ENCODE results near the gene FCRLB. TPM values are rescaled to one million over a fixed set of nuclear protein-coding genes. Genes with fewer than 3 reads are reported as not detected.

FCRLB gene
- total and polyA plus RNA-seq, 2 experiments from 2014 or later: 0.37 to 0.56 TPM

GRCh38 chr1:161709373-161709772 is 12.0 kb upstream of the FCRLB start:
- no peak overlapping the region for H3K4me3 Mint-ChIP-seq
- H3K4me3 ChIP-seq: no peak overlapping the region
- peaks cover 3% of the 10 kb centered on the region for H3K27me3 Mint-ChIP-seq (ENCODE audit: insufficient read depth, low read depth, poor library complexity)
- H3K9me3 Mint-ChIP-seq: no peaks in the 10 kb centered on the region
- no peak overlapping the region for H3K27ac ChIP-seq (ENCODE audit: low read depth)
- H3K36me3 Mint-ChIP-seq (ENCODE audit: low read depth): no peaks in the 10 kb centered on the region
- ATAC-seq (no peak), DNase-seq (ENCODE audit: low spot score) (no peak)
- H4K20me1 ChIP-seq (replicated peaks; ENCODE audit: insufficient read depth): no peaks in the 10 kb centered on the region
- H3K27me3 ChIP-seq (ENCODE audit: insufficient read depth): no peaks in the 10 kb centered on the region
- no peak overlapping the region; the same call in 1 of the 2 replicates for H3K4me2 ChIP-seq
- 0 out of 2 replicates have a peak overlapping the region, but pooled peaks have one; percentile 32 for H2AFZ ChIP-seq
- no peaks in the 10 kb centered on the region for H3K36me3 ChIP-seq (ENCODE audit: insufficient read depth)
- no peaks in the 10 kb centered on the region for H3F3A ChIP-seq (replicated peaks; ENCODE audit: low read depth)
- H3K9me2 ChIP-seq (ENCODE audit: insufficient read depth): peaks cover 4% of the 10 kb centered on the region; the same call in 1 of the 2 replicates
- H3K27ac Mint-ChIP-seq: no peak overlapping the region
- no peaks in the 10 kb centered on the region for H3K4me1 ChIP-seq (ENCODE audit: insufficient read depth)
- TF ChIP-seq POLR2AphosphoS5 (IDR thresholded peaks at IDR 0.05; ENCODE audit: low read depth) (no peak), REST (IDR thresholded peaks at IDR 0.05; ENCODE audit: unreplicated experiment) (no peak), JUNB (IDR thresholded peaks at IDR 0.05; ENCODE audit: unreplicated experiment) (no peak), NANOG (IDR thresholded peaks at IDR 0.05; ENCODE audit: borderline replicate concordance) (no peak), CREB1 (CRISPR knock-in tag; IDR thresholded peaks at IDR 0.05; ENCODE audit: low read depth) (no peak), ZNF114 (CRISPR knock-in tag; IDR thresholded peaks at IDR 0.05) (no peak), CTCF (conservative IDR thresholded peaks at IDR 0.05; ENCODE audit: low read depth in 2 of 2) (no peak), EZH2 (IDR thresholded peaks at IDR 0.05; ENCODE audit: low read depth, unreplicated experiment) (no peak), ZNF462 (CRISPR knock-in tag; IDR thresholded peaks at IDR 0.05) (no peak), ZNF331 (CRISPR knock-in tag; IDR thresholded peaks at IDR 0.05; ENCODE audit: low read depth) (no peak), STAT1 (IDR thresholded peaks at IDR 0.05; ENCODE audit: unreplicated experiment) (no peak), EZH2phosphoT487 (IDR thresholded peaks at IDR 0.05; ENCODE audit: unreplicated experiment) (no peak), ETS1 (IDR thresholded peaks at IDR 0.05) (no peak)
- H3K4me1 Mint-ChIP-seq: peaks cover 10% of the 10 kb centered on the region
- H3K79me2 ChIP-seq (replicated peaks; ENCODE audit: insufficient read depth): no peaks in the 10 kb centered on the region

Data from GM23338 (cell line).